Hepatocyte (in vitro differentiated cells): ENCODE results near the gene KANK3. TPM values are rescaled to one million over a fixed set of nuclear protein-coding genes. Genes with fewer than 3 reads are reported as not detected.

ENCODE experiments used
- DNase-seq: peaks from one replicate; pipeline ENCODE4 v3.0.0-alpha.2; 2016; ENCODE audit warnings: low spot score
- H2AFZ ChIP-seq: fragments of 200-600 bp; sonication (generic); 2 replicates; pipeline ENCODE4 v1.6.0; 2016; ENCODE audit warnings: antibody characterized with exemption, mild to moderate bottlenecking
- H3K27ac ChIP-seq: fragments of 200-600 bp; sonication (generic); 2 replicates; pipeline ENCODE4 v1.5.1; 2016; ENCODE audit warnings: mild to moderate bottlenecking
- H3K27me3 ChIP-seq: fragments of 200-600 bp; sonication (generic); 2 replicates; pipeline ENCODE4 v1.6.1; 2016
- H3K36me3 ChIP-seq: fragments of 200-600 bp; sonication (generic); replicated peaks from 2 replicates; pipeline ENCODE4 v1.5.1; 2016; ENCODE audit warnings: low read depth; ENCODE audit not compliant: insufficient read depth
- H3K4me1 ChIP-seq: fragments of 200-600 bp; sonication (generic); 2 replicates; pipeline ENCODE4 v1.5.1; 2016; ENCODE audit warnings: mild to moderate bottlenecking, moderate library complexity; ENCODE audit not compliant: insufficient read depth
- H3K4me2 ChIP-seq: fragments of 200-600 bp; sonication (generic); 2 replicates; pipeline ENCODE4 v1.6.0; 2016
- H3K4me3 ChIP-seq: fragments of 200-600 bp; sonication (generic); 2 replicates; pipeline ENCODE4 v1.5.1; 2016; ENCODE audit warnings: mild to moderate bottlenecking
- H3K79me2 ChIP-seq: fragments of 200-600 bp; sonication (generic); 2 replicates; pipeline ENCODE4 v1.6.0; 2017; ENCODE audit warnings: mild to moderate bottlenecking
- H3K9me2 ChIP-seq: fragments of 200-600 bp; sonication (generic); replicated peaks from 2 replicates; pipeline ENCODE4 v1.6.0; 2017; ENCODE audit warnings: mild to moderate bottlenecking; ENCODE audit not compliant: insufficient read depth
- H3K9me3 ChIP-seq: fragments of 200-600 bp; sonication (generic); 2 replicates; pipeline ENCODE4 v1.5.1; 2016; ENCODE audit warnings: low read depth, mild to moderate bottlenecking
- H4K20me1 ChIP-seq: fragments of 200-600 bp; sonication (generic); 2 replicates; pipeline ENCODE4 v1.6.0; 2016; ENCODE audit warnings: mild to moderate bottlenecking; ENCODE audit not compliant: insufficient read depth, poor library complexity, severe bottlenecking
- EZH2 ChIP-seq: fragments of 200-600 bp; sonication (generic); IDR thresholded peaks from 2 replicates; pipeline ENCODE4 v1.6.1; 2016; ENCODE audit warnings: antibody characterized with exemption, mild to moderate bottlenecking, borderline replicate concordance
- EZH2phosphoT487 ChIP-seq: fragments of 200-600 bp; sonication (generic); IDR thresholded peaks from one replicate; pipeline ENCODE4 v1.6.1; 2018; ENCODE audit warnings: antibody characterized with exemption, mild to moderate bottlenecking, low read depth, moderate library complexity; ENCODE audit not compliant: unreplicated experiment, severe bottlenecking
- WGBS: methylation state at CpG from one replicate; pipeline ENCODE4 v1.1.6; 2016; ENCODE audit warnings: low lambda C conversion rate; ENCODE audit errors: missing lambda C conversion rate; 5-methylcytosine and 5-hydroxymethylcytosine counted together
- polyA plus RNA-seq: library from polyadenylated mRNA; unstranded; fragments of >200 nt; fragmentation: Nextera tagmentation; extraction: Ambion mirVana; gene quantifications from 2 replicates; pipeline ENCODE4 v1.2.1, GENCODE V29; 2016
- total RNA-seq: library from RNA; depleted of rRNA; stranded (reverse); fragments of >200 nt; gene quantifications from 2 replicates; pipeline ENCODE4 v1.2.3, GENCODE V29; 2014
- TF ChIP-seq, protein P1 (sequence below): fragments of 200-600 bp; sonication (generic); IDR thresholded peaks from 2 replicates; pipeline ENCODE4 v1.5.1; 2016; ENCODE audit warnings: antibody characterized with exemption, mild to moderate bottlenecking; ENCODE audit not compliant: poor library complexity

KANK3 gene
- total and polyA plus RNA-seq, 2 experiments from 2014 or later = 1.2 to 3.2 TPM

DNA sequence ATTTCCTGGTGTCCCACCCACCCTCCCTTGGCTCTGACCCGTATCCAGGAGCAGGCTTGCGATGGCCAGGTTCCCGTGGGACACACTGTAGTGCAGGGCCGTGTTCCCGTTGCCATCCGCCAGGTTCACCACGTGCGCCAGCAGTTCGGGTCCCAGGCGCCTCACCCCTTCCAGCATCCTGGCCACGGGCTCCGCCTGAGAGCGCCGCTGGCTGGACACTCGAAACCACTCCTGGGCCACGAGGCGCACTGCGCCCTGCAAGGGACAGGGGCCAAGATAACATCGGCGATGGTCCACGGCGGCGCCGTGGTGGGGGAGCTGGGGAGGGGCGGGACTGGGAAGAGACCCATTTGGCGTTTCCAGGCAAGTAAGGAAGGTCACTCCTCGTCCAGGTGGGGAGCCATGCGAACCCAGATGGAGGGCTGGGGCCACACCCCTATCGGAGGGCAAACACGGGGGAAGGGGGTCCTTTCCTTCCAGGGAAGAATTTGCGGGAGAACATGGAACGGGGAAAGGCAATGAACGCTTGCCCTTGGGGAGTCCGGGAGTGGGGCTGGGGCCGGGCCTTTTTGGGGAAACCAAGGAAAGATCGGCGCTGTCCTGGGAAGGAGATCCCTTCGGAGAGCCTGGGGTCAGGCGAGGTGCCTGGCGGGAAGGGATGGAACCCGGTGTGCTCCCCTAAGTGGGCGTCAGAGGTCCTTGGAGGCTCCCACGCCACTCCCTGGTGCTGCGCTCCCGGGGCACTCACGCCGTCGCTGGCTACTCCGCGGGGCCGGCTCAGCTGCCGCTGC lies 9.9 kb downstream of the KANK3 start:
- Histone ChIP-seq H3K36me3 (no peaks in the 10 kb centered on the region), H4K20me1 (no peaks in the 10 kb centered on the region), H3K79me2 (no peaks in the 10 kb centered on the region), H3K27me3 (peaks cover 32% of the 10 kb centered on the region), H3K4me3 (no peak overlapping the region), H3K9me3 (no peaks in the 10 kb centered on the region), H3K4me2 (peak overlapping the region; percentile 72), H2AFZ (no peak overlapping the region), H3K9me2 (no peaks in the 10 kb centered on the region), H3K27ac (no peak overlapping the region), H3K4me1 (peaks cover 10% of the 10 kb centered on the region)
- DNase-seq = no peak
- peak; percentile 34 for TF ChIP-seq EZH2
- TF ChIP-seq, protein P1, sequence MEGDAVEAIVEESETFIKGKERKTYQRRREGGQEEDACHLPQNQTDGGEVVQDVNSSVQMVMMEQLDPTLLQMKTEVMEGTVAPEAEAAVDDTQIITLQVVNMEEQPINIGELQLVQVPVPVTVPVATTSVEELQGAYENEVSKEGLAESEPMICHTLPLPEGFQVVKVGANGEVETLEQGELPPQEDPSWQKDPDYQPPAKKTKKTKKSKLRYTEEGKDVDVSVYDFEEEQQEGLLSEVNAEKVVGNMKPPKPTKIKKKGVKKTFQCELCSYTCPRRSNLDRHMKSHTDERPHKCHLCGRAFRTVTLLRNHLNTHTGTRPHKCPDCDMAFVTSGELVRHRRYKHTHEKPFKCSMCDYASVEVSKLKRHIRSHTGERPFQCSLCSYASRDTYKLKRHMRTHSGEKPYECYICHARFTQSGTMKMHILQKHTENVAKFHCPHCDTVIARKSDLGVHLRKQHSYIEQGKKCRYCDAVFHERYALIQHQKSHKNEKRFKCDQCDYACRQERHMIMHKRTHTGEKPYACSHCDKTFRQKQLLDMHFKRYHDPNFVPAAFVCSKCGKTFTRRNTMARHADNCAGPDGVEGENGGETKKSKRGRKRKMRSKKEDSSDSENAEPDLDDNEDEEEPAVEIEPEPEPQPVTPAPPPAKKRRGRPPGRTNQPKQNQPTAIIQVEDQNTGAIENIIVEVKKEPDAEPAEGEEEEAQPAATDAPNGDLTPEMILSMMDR = no peak
- TF ChIP-seq EZH2phosphoT487 = no peak
- 28% methylated on average over 43 of the region's 52 CpGs for WGBS

DNA sequence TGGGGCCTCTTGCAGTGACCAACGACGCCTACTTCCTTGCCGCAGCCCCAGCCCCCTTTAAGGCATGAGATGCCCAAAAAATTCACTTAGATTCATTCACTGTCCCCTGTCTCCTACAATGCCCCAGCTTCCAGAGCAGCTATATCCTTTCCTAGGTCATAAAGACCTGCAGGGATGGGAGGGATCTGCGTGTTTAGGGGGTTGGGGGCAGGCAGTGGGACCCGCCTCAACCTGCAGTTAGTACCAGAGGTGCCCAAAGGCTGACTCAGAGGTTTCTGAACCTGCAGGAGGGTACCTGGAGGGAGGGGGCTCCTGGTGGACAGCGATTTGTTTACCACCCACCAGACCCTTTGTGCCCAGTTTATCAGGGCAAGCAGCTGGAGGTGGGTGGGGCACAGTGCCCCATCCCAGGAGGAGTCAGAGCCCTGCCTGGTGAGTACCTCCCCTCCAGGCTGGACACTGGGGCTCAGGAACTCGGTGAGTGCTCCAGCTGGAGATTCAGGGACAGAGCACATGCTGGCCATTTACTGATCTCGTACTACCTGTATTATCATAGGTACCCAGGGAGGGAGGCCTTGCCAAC lies 11.7 kb downstream of the KANK3 start:
- TF ChIP-seq EZH2 (no peak), EZH2phosphoT487 (no peak)
- TF ChIP-seq, protein P1 = no peak
- peaks cover 10% of the 10 kb centered on the region for H3K4me1 ChIP-seq
- H4K20me1 ChIP-seq = no peaks in the 10 kb centered on the region
- H3K27me3 ChIP-seq = peaks cover 30% of the 10 kb centered on the region
- no peaks in the 10 kb centered on the region for H3K9me2 ChIP-seq
- 78% methylated on average over 8 of the region's 8 CpGs for WGBS
- no peak overlapping the region for H3K27ac ChIP-seq
- H2AFZ ChIP-seq = no peak overlapping the region
- no peaks in the 10 kb centered on the region for H3K36me3 ChIP-seq
- no peak overlapping the region for H3K4me2 ChIP-seq
- no peaks in the 10 kb centered on the region for H3K9me3 ChIP-seq
- H3K79me2 ChIP-seq = no peaks in the 10 kb centered on the region
- no peak for DNase-seq
- H3K4me3 ChIP-seq = no peak overlapping the region

DNA sequence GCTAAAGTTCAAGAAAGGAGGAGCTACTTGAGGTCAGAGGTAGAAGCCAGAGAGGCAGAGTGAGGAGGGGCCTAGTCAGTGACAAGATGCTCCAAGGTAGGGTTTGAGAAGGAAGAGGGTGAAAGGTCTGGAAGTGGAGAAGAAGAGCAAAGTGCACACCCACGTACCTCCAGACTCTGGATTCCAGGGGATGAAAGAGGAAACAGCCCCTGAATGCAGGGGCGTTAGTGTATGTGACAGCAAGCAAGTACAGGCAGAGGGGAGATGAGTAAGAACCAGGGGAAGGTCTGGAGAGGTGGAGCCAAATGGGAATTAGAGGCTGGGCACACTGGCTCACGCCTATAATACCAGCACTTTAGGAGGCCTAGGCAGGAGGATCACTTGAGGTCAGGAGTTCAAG lies 13.1 kb downstream of the KANK3 start:
- Histone ChIP-seq H2AFZ (no peak overlapping the region), H3K27me3 (peaks cover 24% of the 10 kb centered on the region), H3K79me2 (no peaks in the 10 kb centered on the region), H3K4me3 (no peak overlapping the region), H3K9me3 (no peaks in the 10 kb centered on the region), H3K9me2 (no peaks in the 10 kb centered on the region), H3K27ac (no peak overlapping the region), H4K20me1 (no peaks in the 10 kb centered on the region), H3K4me2 (no peak overlapping the region), H3K36me3 (no peaks in the 10 kb centered on the region), H3K4me1 (peaks cover 10% of the 10 kb centered on the region)
- 58% methylated on average over 3 of the region's 3 CpGs for WGBS
- TF ChIP-seq EZH2 (no peak), EZH2phosphoT487 (no peak)
- TF ChIP-seq, protein P1 = no peak
- no peak for DNase-seq
